Activated gamma-delta T cell (primary cell): ENCODE measurements around the gene MAD2L2.

ENCODE experiments used
- DNase-seq: peaks from one replicate; lab custom pipeline; 2025; lab: John Stamatoyannopoulos, UW

MAD2L2 gene

GRCh38 chr1:11704691-11705475, 23.9 kb upstream of the MAD2L2 start:
- no peak for DNase-seq

- DNase-seq: no peak
Observed at GRCh38 chr1:11704194-11704529, 23.2 kb upstream of the MAD2L2 start.

- no peak for DNase-seq
Observed at GRCh38 chr1:11703357-11704193, 22.6 kb upstream of the MAD2L2 start.

GRCh38 chr1:11701981-11702803, 21.2 kb upstream of the MAD2L2 start:
- no peak for DNase-seq

- no peak for DNase-seq
Observed at GRCh38 chr1:11701551-11701961, 20.6 kb upstream of the MAD2L2 start.

GRCh38 chr1:11700601-11701467, 19.9 kb upstream of the MAD2L2 start:
- no peak for DNase-seq

GRCh38 chr1:11697893-11698210, 16.9 kb upstream of the MAD2L2 start:
- DNase-seq: no peak

GRCh38 chr1:11697188-11697892, 16.4 kb upstream of the MAD2L2 start:
- DNase-seq: no peak

GRCh38 chr1:11695861-11696260, 14.9 kb upstream of the MAD2L2 start:
- no peak for DNase-seq

GRCh38 chr1:11693917-11694316, 13.0 kb upstream of the MAD2L2 start:
- DNase-seq: no peak

GRCh38 chr1:11693024-11693590, 12.2 kb upstream of the MAD2L2 start:
- no peak for DNase-seq

GRCh38 chr1:11691928-11692711, 11.2 kb upstream of the MAD2L2 start:
- DNase-seq: no peak

GRCh38 chr1:11691302-11691914, 10.5 kb upstream of the MAD2L2 start, which contains the start of gene DRAXIN:
TSS of gene DRAXIN (plus strand) at chr1:11691710. CDS start at chr1:11706259, 14,549 bp downstream.
- DNase-seq: peak; percentile 21

GRCh38 chr1:11690397-11691301, 9.7 kb upstream of the MAD2L2 start:
- no peak for DNase-seq

- DNase-seq: no peak
Observed at GRCh38 chr1:11688506-11688905, 7.6 kb upstream of the MAD2L2 start.

GRCh38 chr1:11685210-11685752, 4.3 kb upstream of the MAD2L2 start:
- DNase-seq: no peak

GRCh38 chr1:11684070-11684469, 3.1 kb upstream of the MAD2L2 start:
- no peak for DNase-seq

- DNase-seq: no peak
Observed at GRCh38 chr1:11682799-11683198, 1.9 kb upstream of the MAD2L2 start.
